ENCODE data around the gene DPEP3. TPM values are rescaled to one million over a fixed set of nuclear protein-coding genes. Genes with fewer than 3 reads are reported as not detected.

DPEP3 gene
- total RNA-seq, 1 donor from 2014 or later, result not detected

- Mint-ChIP-seq H3K9me3 (no peaks in the 10 kb centered on the region), H3K27ac (no peak overlapping the region), H3K4me1 (ENCODE audit: unreplicated experiment) (peaks cover 4% of the 10 kb centered on the region), H3K36me3 (no peaks in the 10 kb centered on the region), H3K27me3 (no peaks in the 10 kb centered on the region), H3K4me3 (no peak overlapping the region)
- DNase-seq (ENCODE audit: extremely low spot score, unreplicated experiment), result no peak
- no peak for TF ChIP-seq CTCF (conservative IDR thresholded peaks at IDR 0.05)
Observed at GRCh38 chr16:67989322-67990017, 9.2 kb upstream of the DPEP3 start.

- TF ChIP-seq CTCF (conservative IDR thresholded peaks at IDR 0.05), result no peak
- no peak for DNase-seq (ENCODE audit: extremely low spot score, unreplicated experiment)
- Mint-ChIP-seq H3K36me3 (no peaks in the 10 kb centered on the region), H3K9me3 (no peaks in the 10 kb centered on the region), H3K4me3 (no peak overlapping the region), H3K4me1 (ENCODE audit: unreplicated experiment) (peaks cover 4% of the 10 kb centered on the region), H3K27me3 (no peaks in the 10 kb centered on the region), H3K27ac (no peak overlapping the region)
Observed at GRCh38 chr16:67988675-67989074, 8.4 kb upstream of the DPEP3 start.

- Mint-ChIP-seq H3K4me3 (no peak overlapping the region), H3K9me3 (no peaks in the 10 kb centered on the region), H3K27me3 (no peaks in the 10 kb centered on the region), H3K36me3 (no peaks in the 10 kb centered on the region), H3K27ac (no peak overlapping the region), H3K4me1 (ENCODE audit: unreplicated experiment) (peaks cover 4% of the 10 kb centered on the region)
- DNase-seq (ENCODE audit: extremely low spot score, unreplicated experiment), result no peak
- no peak for TF ChIP-seq CTCF (conservative IDR thresholded peaks at IDR 0.05)
Observed at GRCh38 chr16:67987460-67988160, 7.3 kb upstream of the DPEP3 start.

- TF ChIP-seq CTCF (conservative IDR thresholded peaks at IDR 0.05), result no peak
Observed at GRCh38 chr16:67986949-67987348, 6.7 kb upstream of the DPEP3 start.

GRCh38 chr16:67982011-67982696 lies 1.9 kb upstream of the DPEP3 start:
- Mint-ChIP-seq H3K4me1 (ENCODE audit: unreplicated experiment) (peaks cover 4% of the 10 kb centered on the region), H3K9me3 (no peaks in the 10 kb centered on the region), H3K27me3 (peaks cover 4% of the 10 kb centered on the region), H3K36me3 (no peaks in the 10 kb centered on the region), H3K4me3 (no peak overlapping the region), H3K27ac (no peak overlapping the region)
- no peak for DNase-seq (ENCODE audit: extremely low spot score, unreplicated experiment)
- TF ChIP-seq CTCF (conservative IDR thresholded peaks at IDR 0.05), result no peak

More at GRCh38 chr16:67986949-67987348, 6.7 kb upstream of the DPEP3 start:
- H3K27me3 Mint-ChIP-seq, result no peaks in the 10 kb centered on the region
- H3K36me3 Mint-ChIP-seq, result no peaks in the 10 kb centered on the region
- H3K27ac Mint-ChIP-seq, result no peak overlapping the region
- H3K4me1 Mint-ChIP-seq (ENCODE audit: unreplicated experiment), result peaks cover 4% of the 10 kb centered on the region
- DNase-seq (ENCODE audit: extremely low spot score, unreplicated experiment), result no peak
- no peak overlapping the region for H3K4me3 Mint-ChIP-seq
- no peaks in the 10 kb centered on the region for H3K9me3 Mint-ChIP-seq
